IPS-11a (cell line): ENCODE data around the gene CNIH2.
"Not testable (repeated sequence)": the region's sequence is repeated elsewhere in the genome, so short reads cannot be mapped to it uniquely, and the experiment has no call there.

Source experiments
- H3K4me3 ChIP-seq: one replicate; pipeline ENCODE4 v1.5.1; 2013; ENCODE audit warnings: low read depth, low read length, control low read depth

The CNIH2 gene

DNA sequence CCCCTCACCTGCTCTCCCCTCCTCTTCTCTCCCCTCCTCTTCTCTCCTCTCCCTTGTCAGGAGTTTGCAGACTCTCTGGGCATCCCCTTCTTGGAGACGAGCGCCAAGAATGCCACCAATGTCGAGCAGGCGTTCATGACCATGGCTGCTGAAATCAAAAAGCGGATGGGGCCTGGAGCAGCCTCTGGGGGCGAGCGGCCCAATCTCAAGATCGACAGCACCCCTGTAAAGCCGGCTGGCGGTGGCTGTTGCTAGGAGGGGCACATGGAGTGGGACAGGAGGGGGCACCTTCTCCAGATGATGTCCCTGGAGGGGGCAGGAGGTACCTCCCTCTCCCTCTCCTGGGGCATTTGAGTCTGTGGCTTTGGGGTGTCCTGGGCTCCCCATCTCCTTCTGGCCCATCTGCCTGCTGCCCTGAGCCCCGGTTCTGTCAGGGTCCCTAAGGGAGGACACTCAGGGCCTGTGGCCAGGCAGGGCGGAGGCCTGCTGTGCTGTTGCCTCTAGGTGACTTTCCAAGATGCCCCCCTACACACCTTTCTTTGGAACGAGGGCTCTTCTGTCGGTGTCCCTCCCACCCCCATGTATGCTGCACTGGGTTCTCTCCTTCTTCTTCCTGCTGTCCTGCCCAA, 1.9 kb upstream of the CNIH2 start:
- H3K4me3 ChIP-seq, result no peak overlapping the region

GRCh38 chr11:66276619-66277018, 1.4 kb upstream of the CNIH2 start:
- not testable (repeated sequence) for H3K4me3 ChIP-seq

DNA sequence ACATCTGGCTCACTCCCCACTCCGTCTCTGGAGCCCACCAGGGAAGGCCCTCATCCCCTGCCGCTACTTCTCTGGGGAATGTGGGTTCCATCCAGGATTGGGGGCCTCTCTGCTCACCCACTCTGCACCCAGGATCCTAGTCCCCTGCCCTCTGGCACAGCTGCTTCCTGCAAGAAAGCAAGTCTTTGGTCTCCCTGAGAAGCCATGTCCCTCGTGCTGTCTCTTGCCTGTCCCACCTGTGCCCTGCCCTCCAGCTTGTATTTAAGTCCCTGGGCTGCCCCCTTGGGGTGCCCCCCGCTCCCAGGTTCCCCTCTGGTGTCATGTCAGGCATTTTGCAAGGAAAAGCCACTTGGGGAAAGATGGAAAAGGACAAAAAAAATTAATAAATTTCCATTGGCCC, 911 bp upstream of the CNIH2 start:
- not testable (repeated sequence) for H3K4me3 ChIP-seq

DNA sequence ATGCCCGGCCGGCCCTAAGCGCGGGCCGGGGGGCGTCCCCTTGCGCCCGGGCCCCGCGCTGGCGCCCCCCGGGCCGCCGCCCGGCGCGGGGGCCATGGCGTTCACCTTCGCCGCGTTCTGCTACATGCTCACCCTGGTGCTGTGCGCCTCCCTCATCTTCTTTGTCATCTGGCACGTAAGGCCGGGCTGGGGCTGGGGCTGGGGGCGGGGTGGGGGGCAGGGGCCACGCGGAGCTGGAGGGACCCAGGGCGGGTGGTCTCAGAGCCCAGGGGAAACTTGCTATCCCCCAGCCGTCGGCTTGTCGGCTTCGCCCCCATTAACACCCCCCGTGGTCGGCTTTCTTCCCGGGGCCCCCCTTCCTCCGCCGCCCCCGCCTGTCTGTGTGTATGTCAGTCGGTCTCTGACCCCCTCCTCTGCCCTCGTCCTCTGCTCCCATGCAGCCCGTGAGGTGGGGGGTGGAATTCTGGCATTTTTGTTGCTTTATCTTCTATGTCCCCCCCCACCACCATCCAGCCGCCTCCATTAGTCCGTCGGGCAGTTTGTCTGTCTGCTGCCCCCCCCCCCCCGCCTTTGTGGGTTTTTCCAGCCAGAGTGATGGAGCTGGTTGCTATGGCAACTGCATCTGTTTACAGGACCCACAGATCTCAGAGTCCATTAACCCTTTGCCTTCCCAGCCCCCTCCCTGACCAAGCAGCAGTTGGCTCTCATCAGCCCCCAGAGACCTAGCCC, 552 bp downstream of the CNIH2 start:
- peak overlapping the region; percentile 18 for H3K4me3 ChIP-seq

- no peak overlapping the region for H3K4me3 ChIP-seq
Observed at GRCh38 chr11:66279092-66279734, 1.2 kb downstream of the CNIH2 start.

DNA sequence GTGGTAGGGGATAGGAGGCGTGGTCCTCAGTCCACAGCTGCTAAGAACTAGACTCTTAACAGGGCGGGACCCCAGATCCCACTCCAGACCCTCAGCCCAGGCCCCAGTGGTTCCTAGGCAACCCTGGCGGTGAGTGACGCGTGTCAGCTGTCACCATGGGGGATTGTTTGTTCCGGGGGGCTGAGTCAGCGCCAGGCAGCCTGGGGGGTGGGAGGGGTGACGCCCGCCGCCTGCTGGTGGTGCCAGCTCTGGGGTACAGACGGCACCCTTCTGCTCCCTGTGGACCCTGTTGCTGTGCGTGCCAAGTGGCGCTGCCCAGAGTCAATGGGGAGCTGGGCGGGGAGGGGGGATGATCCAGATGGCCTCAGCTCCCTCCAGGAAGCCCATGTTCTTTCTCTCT, 2.5 kb downstream of the CNIH2 start:
- H3K4me3 ChIP-seq, result no peak overlapping the region

GRCh38 chr11:66281001-66281400, 3.0 kb downstream of the CNIH2 start:
- no peak overlapping the region for H3K4me3 ChIP-seq

DNA sequence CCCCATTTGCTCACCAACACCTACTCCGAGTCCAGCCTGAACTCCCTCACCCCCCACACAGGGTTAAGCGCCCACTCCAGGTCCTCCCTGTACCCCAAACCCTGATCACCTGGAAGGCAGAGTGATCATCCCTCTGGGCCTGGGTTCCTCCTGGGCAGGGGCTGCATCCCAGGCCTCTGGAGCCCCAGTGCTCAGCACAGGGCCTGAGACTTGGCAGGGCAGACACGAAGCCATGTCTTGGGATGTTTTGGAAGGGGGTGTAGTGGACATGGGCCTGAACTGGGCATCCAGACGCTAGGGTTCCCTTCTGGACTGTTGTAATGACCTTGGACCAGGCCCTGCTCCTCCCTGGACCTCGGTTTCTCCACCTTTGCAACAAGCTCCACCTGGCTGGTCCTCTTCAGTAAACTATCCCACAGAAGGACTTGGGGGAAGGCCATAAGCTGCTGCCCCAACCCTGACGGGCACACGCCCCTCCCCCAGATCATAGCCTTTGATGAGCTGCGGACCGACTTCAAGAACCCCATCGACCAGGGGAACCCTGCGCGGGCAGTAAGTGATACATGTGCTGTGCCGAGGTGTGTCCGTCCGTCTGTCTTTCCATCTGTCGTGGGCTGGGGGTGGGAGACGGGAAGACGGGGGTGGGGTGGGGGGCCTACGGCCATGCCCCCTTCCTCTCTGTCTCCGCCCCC, 3.9 kb downstream of the CNIH2 start:
- no peak overlapping the region for H3K4me3 ChIP-seq

DNA sequence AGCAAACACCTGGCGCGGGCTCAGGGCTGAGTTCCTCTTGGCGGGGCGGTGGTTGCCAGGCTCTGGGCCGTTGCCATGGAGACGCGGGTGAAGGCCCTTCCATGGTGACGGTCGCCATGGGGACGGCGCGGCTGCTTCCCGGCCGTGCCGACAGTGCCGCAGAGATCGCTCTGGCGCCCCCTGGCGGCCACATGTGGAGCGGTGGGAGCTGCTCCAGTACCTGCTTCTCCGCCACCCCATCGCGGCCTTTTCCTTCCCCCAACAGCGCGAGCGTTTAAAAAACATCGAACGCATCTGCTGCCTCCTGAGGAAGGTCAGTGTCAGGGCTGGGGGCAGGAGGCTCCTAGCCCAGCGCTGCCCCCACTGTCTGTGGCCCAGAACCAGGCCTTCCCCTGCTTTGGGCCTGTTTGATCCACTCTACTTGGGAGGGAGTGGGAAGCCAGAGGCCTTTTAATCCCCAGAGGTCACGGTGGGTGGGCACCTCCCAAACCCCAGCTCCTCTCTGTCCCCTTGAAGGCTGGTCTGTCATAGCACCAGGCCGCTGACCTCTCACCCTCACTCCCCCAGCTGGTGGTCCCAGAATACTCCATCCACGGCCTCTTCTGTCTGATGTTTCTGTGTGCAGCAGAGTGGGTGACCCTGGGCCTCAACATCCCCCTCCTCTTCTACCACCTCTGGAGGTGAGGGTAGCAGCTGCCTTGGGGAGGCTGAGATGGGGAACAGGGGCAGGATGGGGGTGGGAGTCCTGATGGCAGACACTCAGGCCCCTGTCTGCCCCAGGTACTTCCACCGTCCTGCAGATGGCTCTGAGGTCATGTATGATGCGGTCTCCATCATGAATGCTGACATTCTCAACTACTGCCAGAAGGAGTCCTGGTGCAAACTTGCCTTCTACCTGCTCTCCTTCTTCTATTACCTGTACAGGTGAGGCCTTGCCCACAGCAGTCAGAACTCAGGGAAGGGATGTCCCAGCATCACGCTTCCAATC, 4.8 kb downstream of the CNIH2 start:
- H3K4me3 ChIP-seq, result no peak overlapping the region

- H3K4me3 ChIP-seq, result no peak overlapping the region
Observed at GRCh38 chr11:66283461-66284105, 5.6 kb downstream of the CNIH2 start.

GRCh38 chr11:66284526-66285078, 6.6 kb downstream of the CNIH2 start:
- H3K4me3 ChIP-seq, result no peak overlapping the region

GRCh38 chr11:66285250-66285947, 7.4 kb downstream of the CNIH2 start:
- no peak overlapping the region for H3K4me3 ChIP-seq

- no peak overlapping the region for H3K4me3 ChIP-seq
Observed at GRCh38 chr11:66286699-66287098, 8.7 kb downstream of the CNIH2 start.

- no peak overlapping the region for H3K4me3 ChIP-seq
Observed at GRCh38 chr11:66287211-66287888, 9.4 kb downstream of the CNIH2 start.

DNA sequence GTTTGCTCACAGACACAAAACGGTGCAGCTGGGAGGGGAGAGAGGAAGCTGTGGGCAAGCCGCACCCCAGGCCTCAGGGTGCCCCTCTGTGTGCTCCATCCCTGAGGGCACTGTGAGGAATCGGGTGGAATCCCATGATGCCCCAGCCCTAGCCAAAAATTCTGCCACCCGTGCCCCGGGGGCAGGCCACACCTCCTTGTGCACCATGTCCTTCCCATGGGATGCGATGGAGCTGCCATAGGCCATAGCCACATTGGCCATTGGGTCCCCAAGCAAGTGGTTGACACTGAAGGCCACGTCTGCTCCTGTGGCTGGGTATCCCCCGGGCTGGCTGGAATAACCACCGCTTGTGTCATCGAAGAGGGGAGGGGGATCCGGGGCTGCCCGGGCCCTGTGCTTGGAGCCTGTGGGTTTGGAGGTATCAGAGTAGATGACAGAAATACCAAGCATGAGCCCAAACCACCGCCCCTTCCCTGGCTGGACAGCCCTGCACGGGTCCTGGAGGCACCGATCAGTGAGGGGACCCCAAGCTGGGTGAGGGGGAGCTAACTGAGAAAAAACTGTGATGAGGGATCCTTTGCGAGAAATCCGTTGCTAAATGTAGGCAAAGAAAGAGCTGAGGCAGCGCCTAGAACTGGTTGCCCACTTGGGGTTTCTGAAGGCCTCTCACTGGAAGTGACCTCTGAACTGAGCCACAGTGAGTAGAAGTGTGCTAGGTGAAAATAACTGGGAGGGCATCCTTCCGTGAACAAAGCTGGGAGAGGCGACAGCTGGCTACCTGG, 10.1 kb downstream of the CNIH2 start:
- H3K4me3 ChIP-seq, result peak overlapping the region; percentile 88

DNA sequence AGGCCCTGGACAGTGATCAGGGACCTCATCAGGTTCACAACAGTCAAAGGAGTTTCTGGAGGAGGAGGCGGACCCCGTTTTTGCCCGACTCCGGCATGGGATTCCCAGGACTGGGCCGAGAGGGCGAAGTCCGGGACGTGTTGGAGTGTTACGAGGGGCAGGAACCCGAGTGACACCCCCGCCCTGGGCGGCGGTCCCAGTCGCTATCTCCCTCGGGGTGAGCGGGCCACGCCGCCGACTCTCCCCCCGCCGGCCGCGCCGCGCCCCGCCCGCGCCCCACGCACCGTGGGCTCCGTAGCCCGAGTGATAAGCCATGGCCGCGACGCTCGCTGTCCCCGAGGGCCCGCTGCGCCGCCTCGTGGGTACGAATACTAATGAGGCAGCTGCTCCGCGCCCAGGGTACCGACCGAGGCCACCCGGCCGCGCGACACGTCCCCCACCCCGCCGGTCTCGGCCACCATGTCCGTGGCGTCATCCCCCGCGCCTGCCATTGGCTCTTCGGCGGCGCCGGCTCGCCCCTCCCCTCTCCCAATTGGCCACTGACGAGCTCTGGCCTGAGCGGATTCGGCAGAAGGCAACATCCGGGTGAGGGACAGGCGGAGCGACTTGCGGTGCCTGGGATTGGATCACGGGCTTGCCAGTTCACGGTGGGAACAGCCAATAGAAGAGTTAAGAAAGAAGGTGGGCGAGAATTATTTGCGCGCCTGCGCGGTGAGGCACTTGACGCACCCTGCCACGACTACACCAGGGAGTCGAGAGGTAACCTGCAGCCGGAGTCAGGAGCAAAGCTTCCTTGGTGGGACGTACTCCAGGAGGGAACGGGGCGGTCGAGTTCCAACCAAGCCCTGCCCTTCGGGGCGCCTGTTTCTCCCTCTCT, 10.9 kb downstream of the CNIH2 start, which contains the start of gene YIF1A:
Gene YIF1A (minus strand): TSS at position 473 of the 877 bp plus-strand sequence. CDS start 158 bp downstream, at position 315.
- peak within 1 kb of the TSS; percentile 88 for H3K4me3 ChIP-seq
